NCI-H2196 (cell line): ENCODE measurements around the gene MSH5.

Experiments used
- DNase-seq: peaks from one replicate; lab custom pipeline; 2025; ENCODE audit not compliant: unreplicated experiment; lab: John Stamatoyannopoulos, UW

Gene MSH5

GRCh38 chr6:31712296-31712695 lies 27.5 kb upstream of the MSH5 start:
- DNase-seq: peak; percentile 16

- no peak for DNase-seq
These were observed 26.3 kb upstream of the MSH5 start for GRCh38 chr6:31713465-31713864.

GRCh38 chr6:31713991-31714684 lies 25.7 kb upstream of the MSH5 start:
- no peak for DNase-seq

- DNase-seq: no peak
These were observed 24.5 kb upstream of the MSH5 start, which contains the start of gene LY6G6D for GRCh38 chr6:31715022-31715958. LY6G6D (plus strand) TSS chr6:31715348; CDS start chr6:31715356, 8 bp downstream.

GRCh38 chr6:31717499-31718222 lies 22.1 kb upstream of the MSH5 start:
- DNase-seq: no peak

- DNase-seq: peak; percentile 71
These were observed 21.5 kb upstream of the MSH5 start for GRCh38 chr6:31718265-31718664.

- no peak for DNase-seq
These were observed 20.8 kb upstream of the MSH5 start for GRCh38 chr6:31719001-31719400.

GRCh38 chr6:31720196-31720770 lies 19.5 kb upstream of the MSH5 start:
- no peak for DNase-seq

- no peak for DNase-seq
These were observed 18.3 kb upstream of the MSH5 start, which contains the start of gene LY6G6C for GRCh38 chr6:31721351-31722020. LY6G6C (minus strand) TSS chr6:31721746; CDS start chr6:31721679, 67 bp downstream.

GRCh38 chr6:31722173-31722572 lies 17.6 kb upstream of the MSH5 start:
- no peak for DNase-seq

- no peak for DNase-seq
These were observed 16.4 kb upstream of the MSH5 start, which contains the start of gene MPIG6B for GRCh38 chr6:31723245-31723979. MPIG6B (plus strand) TSS chr6:31723373; CDS start chr6:31723384, 11 bp downstream.

- no peak for DNase-seq
These were observed 15.7 kb upstream of the MSH5 start for GRCh38 chr6:31723980-31724691.

GRCh38 chr6:31725502-31726350 lies 14.1 kb upstream of the MSH5 start:
- no peak for DNase-seq

GRCh38 chr6:31727034-31727716 lies 12.6 kb upstream of the MSH5 start:
- DNase-seq: no peak

- no peak for DNase-seq
These were observed 11.8 kb upstream of the MSH5 start for GRCh38 chr6:31727717-31728671.

GRCh38 chr6:31728767-31729514 lies 10.9 kb upstream of the MSH5 start, which contains the start of gene DDAH2:
DDAH2 (minus strand) TSS chr6:31729299; CDS start chr6:31729161, 138 bp downstream.
- no peak for DNase-seq
